Mucosa of descending colon (tissue), 3 donors: ENCODE results near the gene SIGLEC5. TPM values are rescaled to one million over a fixed set of nuclear protein-coding genes. Genes with fewer than 3 reads are reported as not detected.

Experiments used
- ATAC-seq: fragments of 200-7000 bp; cut with Tn5 transposase; one replicate; pipeline ENCODE4 v1.9.1; 2020; ENCODE audit warnings: mild to moderate bottlenecking, moderate library complexity
- DNase-seq, 3 donors: peaks; one replicate each; pipeline ENCODE4 v3.0.0-alpha.2; 2020
- H3K36me3 ChIP-seq: fragments of 200-600 bp; one replicate; pipeline ENCODE4 v1.8.0; 2021; ENCODE audit warnings: low read depth, mild to moderate bottlenecking
- H3K4me1 ChIP-seq: fragments of 200-600 bp; one replicate; pipeline ENCODE4 v1.8.0; 2021; ENCODE audit warnings: low read depth, mild to moderate bottlenecking
- H3K4me3 ChIP-seq: fragments of 200-600 bp; one replicate; pipeline ENCODE4 v1.8.0; 2021; ENCODE audit warnings: mild to moderate bottlenecking
- H3K9me3 ChIP-seq: fragments of 200-600 bp; one replicate; pipeline ENCODE4 v1.8.0; 2021; ENCODE audit warnings: mild to moderate bottlenecking
- intact Hi-C, 2 donors: fragments of 100-400 bp; cut with DNase I in 1 of 2; cut with micrococcal nuclease in 1 of 2; formaldehyde crosslinking; loops; one replicate each; pipeline versions ENCODE4 v1.11.0 to v1.11.1; 2022; cut with DNase I, micrococcal nuclease
- total RNA-seq, 3 donors: library from RNA; stranded (reverse); fragmentation: NEBNext Ultra II Directional in 2 of 3; extraction: Animal tissue kit (Norgen Biotek cat#: 25700) in 2 of 3; gene quantifications; one replicate each; pipeline versions ENCODE4 v1.2.1 to v1.2.4, GENCODE V29; 2021 to 2023
- TF ChIP-seq, protein P1 (sequence below): fragments of 200-600 bp; IDR thresholded peaks from one replicate; pipeline ENCODE4 v1.8.0; 2022; ENCODE audit warnings: antibody characterized with exemption, mild to moderate bottlenecking
- donor health status: DM: no; HTN: no; CAD: no; lungs with moderate emphysema.
- donor health status: DM: no; HTN: no; CAD: no.
- donor health status: DM: no; HTN: yes; CAD: no.

SIGLEC5 gene
- total RNA-seq, 3 donors from 2014 or later = 0.32 to 0.84 TPM; not detected in 1

- intact Hi-C loops = no loop called here
These were observed 23.1 kb downstream of the SIGLEC5 start for GRCh38 chr19:51607077-51607476.

GRCh38 chr19:51602189-51602854 lies 27.9 kb downstream of the SIGLEC5 start:
- Histone ChIP-seq H3K4me3 (no peak overlapping the region), H3K9me3 (no peaks in the 10 kb centered on the region), H3K36me3 (no peaks in the 10 kb centered on the region), H3K4me1 (no peaks in the 10 kb centered on the region)
- no peak for ATAC-seq
- DNase-seq = no peak
- TF ChIP-seq, protein P1, sequence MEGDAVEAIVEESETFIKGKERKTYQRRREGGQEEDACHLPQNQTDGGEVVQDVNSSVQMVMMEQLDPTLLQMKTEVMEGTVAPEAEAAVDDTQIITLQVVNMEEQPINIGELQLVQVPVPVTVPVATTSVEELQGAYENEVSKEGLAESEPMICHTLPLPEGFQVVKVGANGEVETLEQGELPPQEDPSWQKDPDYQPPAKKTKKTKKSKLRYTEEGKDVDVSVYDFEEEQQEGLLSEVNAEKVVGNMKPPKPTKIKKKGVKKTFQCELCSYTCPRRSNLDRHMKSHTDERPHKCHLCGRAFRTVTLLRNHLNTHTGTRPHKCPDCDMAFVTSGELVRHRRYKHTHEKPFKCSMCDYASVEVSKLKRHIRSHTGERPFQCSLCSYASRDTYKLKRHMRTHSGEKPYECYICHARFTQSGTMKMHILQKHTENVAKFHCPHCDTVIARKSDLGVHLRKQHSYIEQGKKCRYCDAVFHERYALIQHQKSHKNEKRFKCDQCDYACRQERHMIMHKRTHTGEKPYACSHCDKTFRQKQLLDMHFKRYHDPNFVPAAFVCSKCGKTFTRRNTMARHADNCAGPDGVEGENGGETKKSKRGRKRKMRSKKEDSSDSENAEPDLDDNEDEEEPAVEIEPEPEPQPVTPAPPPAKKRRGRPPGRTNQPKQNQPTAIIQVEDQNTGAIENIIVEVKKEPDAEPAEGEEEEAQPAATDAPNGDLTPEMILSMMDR = no peak
- intact Hi-C loops = no loop called here

More at GRCh38 chr19:51607077-51607476, 23.1 kb downstream of the SIGLEC5 start:
- no peaks in the 10 kb centered on the region for H3K4me1 ChIP-seq
- TF ChIP-seq, protein P1 = no peak
- no peak overlapping the region for H3K4me3 ChIP-seq
- no peaks in the 10 kb centered on the region for H3K36me3 ChIP-seq
- ATAC-seq = peak; percentile 75
- no peaks in the 10 kb centered on the region for H3K9me3 ChIP-seq
- DNase-seq = peak in 1 of 3 donors; percentile 29

DNA sequence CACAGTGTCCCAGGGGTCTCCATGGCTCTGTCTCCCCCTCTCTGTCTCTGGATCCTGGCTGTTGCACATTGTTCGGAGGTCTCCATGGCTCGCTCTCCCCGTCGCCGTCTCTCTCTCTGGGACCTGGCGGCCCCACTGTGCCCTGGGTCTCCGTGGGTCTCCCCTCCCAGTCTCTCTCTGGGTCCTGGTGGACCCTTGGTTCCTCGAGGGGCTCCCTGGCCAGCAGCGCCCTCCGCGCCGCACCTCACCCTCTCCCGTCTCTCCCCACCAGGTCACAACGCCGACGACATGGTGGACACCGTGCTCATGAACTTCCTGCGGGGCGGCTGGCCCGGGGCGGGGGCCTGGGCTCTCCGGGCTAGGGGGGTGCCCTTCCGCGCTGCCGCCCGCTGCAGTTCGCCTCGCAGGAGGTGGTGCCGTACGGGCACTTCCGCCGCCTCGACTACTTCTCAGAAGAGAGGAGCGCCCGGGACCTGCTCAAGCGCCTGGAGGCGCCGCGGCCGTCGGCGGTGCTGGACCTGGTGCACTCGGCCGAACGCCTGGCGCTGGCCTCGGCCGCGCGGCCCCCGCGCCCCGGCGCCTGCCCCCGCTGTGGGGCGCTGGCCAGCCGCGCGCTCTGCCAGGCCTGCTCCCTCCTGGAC lies 29.1 kb downstream of the SIGLEC5 start:
- H3K36me3 ChIP-seq = no peaks in the 10 kb centered on the region
- no peaks in the 10 kb centered on the region for H3K4me1 ChIP-seq
- peak in 1 of 3 donors; percentile 65 for DNase-seq
- H3K9me3 ChIP-seq = no peaks in the 10 kb centered on the region
- no peak overlapping the region for H3K4me3 ChIP-seq
- TF ChIP-seq, protein P1 = no peak
- peak; percentile 59 for ATAC-seq
- intact Hi-C loops = no loop called here

GRCh38 chr19:51599084-51599483 lies 31.1 kb downstream of the SIGLEC5 start:
- no peaks in the 10 kb centered on the region for H3K36me3 ChIP-seq
- no peaks in the 10 kb centered on the region for H3K9me3 ChIP-seq
- no peak for ATAC-seq
- TF ChIP-seq, protein P1 = no peak
- no peak for DNase-seq
- no peaks in the 10 kb centered on the region for H3K4me1 ChIP-seq
- no peak overlapping the region for H3K4me3 ChIP-seq
- intact Hi-C loops = no loop called here

- TF ChIP-seq, protein P1 = no peak
- DNase-seq = peak in 1 of 3 donors; percentile 45
- Histone ChIP-seq H3K4me1 (peaks cover 2% of the 10 kb centered on the region), H3K4me3 (no peak overlapping the region), H3K36me3 (no peaks in the 10 kb centered on the region), H3K9me3 (no peaks in the 10 kb centered on the region)
- intact Hi-C loops = no loop called here
- no peak for ATAC-seq
These were observed 31.9 kb downstream of the SIGLEC5 start for GRCh38 chr19:51598159-51598915.
